Hematopoietic multipotent progenitor cell treated with erythropoietin and hydrocortisone succinate and interleukin-3 and kit ligand, for 17 days (in vitro differentiated cells): ENCODE data around the gene TMEM209.
"Not testable (repeated sequence)": the region's sequence is repeated elsewhere in the genome, so short reads cannot be mapped to it uniquely, and the experiment has no call there.

Source experiments
- DNase-seq: peaks from one replicate; pipeline ENCODE4 v3.0.0-alpha.2; 2015; ENCODE audit warnings: low spot score

The TMEM209 gene

DNA sequence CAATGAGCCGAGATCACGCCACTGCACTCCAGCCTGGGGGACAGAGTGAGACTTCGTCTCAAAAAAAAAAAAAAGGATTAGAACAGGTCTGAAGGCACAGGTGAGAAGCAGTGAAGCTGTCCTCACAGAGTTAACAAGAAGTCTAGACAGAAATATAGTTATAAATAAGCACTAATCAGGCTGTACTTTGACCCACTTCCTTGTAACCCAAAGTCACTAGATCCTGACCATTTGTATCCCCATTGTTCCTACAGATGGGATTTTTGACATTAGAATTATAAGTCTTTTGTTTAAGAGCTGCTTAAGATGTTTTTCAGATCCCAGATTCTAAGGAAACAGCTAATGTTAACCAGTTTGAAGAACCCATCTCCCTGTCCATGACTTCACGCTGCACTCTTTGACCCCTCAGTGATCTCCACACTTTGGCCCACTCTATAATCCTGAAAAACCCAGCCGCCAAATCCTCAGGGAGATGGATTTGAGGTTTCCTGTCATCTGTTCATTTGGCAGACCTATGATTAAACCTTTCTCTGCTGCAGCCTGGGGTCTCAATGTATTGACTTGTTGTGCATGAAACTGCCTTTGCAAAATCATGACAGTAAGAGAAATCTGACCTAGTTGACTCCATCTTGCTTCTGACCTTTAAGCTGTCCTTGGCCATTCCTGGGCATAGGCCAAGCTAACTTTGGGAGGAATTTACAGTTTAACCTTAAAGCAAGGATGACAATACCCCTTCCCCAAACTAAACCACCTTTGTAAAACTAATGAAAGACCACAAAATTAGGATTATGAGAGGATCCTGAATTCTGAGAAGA lies 13.8 kb upstream of the TMEM209 start:
- no peak for DNase-seq

GRCh38 chr7:130216750-130217149 lies 11.5 kb upstream of the TMEM209 start:
- no peak for DNase-seq

DNA sequence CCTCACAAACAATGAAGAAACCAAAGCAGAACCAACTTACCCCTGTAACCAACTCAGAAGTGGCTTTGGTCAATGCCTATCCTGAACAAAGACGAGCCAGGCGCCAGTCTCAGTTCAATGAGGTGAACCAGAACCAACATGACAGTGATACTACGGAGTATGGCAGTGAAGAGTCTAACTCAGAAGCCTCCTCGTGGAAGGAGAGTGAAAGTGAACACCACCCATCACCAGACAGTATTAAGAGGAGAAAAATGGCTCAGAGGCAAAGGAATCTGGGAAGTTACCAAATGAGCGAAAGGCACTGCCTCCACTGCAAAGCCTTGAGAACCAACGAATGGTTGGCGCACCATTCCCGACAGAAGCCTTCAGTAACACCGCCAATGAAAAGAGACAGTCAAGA lies 10.8 kb upstream of the TMEM209 start:
- DNase-seq: no peak

GRCh38 chr7:130213828-130214227 lies 8.6 kb upstream of the TMEM209 start:
- no peak for DNase-seq

DNA sequence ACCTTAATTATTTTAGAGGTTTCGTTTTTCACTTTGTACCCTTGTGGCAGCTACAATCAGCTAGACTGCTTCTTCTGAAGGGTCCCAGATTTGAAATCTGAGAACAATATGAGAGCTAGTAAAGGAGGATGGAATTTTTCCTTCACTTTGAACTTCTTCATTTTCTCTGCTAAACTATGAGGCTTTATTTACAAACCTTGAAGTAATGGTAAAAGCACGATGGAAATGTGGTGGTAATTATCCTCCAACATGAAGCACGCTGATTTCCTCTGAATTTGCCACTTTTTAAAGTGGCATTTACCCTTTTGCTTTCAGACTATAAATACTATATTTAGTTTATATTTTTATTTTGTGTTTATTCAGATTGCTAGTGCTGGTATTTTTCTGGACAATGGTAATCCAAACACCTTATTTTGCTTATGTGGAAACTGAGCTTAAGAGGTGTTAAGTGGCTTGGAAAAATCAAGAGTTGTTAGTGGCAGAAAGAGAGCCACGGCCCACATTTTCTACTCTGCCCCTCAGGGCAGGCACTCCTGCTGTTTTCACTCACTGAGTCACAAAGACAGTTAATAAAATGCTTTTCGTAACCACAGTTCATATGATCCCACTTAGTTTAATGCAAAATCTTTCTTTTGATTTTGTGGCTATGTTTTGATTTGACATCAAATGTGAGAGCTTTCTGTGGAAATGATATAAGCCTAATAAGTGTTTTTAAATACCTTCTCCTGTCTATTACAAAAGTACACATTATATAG lies 5.2 kb upstream of the TMEM209 start:
- no peak for DNase-seq

GRCh38 chr7:130208516-130208915 lies 3.3 kb upstream of the TMEM209 start:
- DNase-seq: no peak

- no peak for DNase-seq
Measured at GRCh38 chr7:130207642-130208041, 2.4 kb upstream of the TMEM209 start, which contains the start of gene SSMEM1. TSS of gene SSMEM1 (plus strand) at chr7:130207860. CDS start at chr7:130207911, 51 bp downstream.

GRCh38 chr7:130207033-130207432 lies 1.8 kb upstream of the TMEM209 start:
- no peak for DNase-seq

GRCh38 chr7:130201796-130202195 lies 3.4 kb downstream of the TMEM209 start:
- DNase-seq: no peak

GRCh38 chr7:130197094-130197493 lies 8.1 kb downstream of the TMEM209 start:
- DNase-seq: no peak

DNA sequence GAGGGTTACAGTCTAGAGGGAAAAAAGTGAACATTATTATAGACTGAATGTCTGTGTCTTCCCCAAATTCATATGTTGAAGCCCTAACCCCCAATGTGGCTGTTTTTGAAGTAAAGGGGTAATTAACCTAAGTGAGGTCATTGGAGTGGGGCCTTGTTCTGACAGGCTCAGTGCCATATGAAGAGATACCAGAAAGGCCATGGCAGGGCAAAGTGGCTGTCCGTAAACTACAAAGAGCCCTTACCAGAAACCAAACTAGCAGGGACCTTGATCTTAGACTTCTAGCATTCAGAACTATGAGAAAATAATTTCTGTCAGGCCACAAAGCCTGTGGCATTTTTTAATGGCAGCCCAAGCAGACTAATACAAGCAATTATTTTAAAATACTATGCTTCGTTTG lies 8.7 kb downstream of the TMEM209 start:
- DNase-seq: no peak

- no peak for DNase-seq
Measured at GRCh38 chr7:130195396-130195795, 9.8 kb downstream of the TMEM209 start.

DNA sequence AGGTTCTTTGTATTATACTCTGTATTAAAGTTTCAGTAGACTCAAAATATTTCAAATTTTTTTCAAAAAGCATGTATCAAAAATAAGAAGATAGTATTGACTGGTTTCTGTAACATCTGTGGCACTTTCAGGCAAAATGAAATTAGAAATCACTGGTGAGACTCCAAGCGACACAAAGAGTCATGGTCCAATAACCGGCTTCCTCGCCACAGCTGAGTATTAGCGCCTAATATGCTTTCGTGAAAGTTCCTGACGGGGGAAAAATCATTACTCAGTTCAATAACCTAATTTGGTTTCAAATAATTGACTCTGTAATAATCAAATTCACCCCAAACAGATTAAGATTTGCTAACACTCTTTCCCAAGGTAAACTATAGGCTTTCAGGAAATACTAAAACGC lies 13.4 kb downstream of the TMEM209 start:
- DNase-seq: no peak

DNA sequence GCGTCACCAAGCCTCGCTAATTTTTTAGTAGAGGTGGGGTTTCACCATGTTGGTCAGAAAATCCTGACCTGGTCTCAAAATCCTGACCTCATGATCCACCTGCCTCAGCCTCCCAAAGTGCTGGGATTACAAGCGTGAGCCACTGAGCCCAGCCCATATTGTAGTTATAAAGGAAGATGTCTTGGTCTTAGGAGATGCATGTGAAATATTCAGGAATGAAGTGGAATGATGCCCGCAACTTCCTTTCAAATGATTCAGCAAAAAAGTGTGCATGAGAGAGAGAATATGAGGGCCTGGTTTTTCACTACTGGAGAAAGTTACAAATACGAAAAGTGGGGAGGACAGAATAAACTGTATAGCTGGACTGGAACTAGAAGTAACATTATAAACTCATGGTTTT lies 15.9 kb downstream of the TMEM209 start:
- DNase-seq: no peak

GRCh38 chr7:130187360-130187759 lies 17.8 kb downstream of the TMEM209 start:
- no peak for DNase-seq

DNA sequence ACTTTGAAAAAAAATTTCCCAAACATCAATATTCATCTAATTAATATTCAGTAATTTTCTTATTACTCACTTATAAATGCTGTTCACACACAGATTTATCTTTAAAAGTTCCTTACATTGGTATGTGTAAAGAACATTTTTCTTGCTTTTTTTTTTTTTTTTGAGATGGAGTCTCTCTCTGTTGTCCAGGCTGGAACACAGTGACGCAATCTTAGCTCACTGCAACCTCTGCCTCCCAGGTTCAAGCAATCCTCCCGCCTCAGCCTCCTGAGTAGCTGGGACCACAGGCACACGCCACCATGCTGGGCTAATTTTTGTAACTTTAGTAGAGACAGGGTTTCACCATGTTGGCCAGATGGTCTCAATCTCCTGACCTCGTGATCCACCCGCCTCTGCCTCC lies 20.9 kb downstream of the TMEM209 start:
- not testable (repeated sequence) for DNase-seq

DNA sequence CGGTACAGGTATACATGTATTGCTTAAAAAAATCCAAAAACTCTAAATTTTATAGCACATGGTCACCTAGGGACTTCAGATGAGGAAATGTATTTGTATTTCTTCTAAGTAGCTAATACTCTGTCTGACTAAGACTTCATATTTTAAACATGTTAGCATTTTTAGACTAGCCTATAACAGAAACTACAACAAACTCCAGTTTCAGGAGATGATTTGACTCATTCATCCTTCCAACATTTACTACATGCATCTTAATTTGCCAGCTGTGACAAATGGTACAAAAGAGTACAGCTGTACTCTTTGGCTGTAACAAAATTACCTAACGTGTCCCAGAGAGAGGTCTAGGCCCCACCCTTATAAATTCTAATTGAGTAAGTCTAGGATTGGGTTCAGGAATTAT lies 22.2 kb downstream of the TMEM209 start:
- DNase-seq: no peak

- DNase-seq: no peak
Measured at GRCh38 chr7:130181263-130181605, 24.0 kb downstream of the TMEM209 start.

DNA sequence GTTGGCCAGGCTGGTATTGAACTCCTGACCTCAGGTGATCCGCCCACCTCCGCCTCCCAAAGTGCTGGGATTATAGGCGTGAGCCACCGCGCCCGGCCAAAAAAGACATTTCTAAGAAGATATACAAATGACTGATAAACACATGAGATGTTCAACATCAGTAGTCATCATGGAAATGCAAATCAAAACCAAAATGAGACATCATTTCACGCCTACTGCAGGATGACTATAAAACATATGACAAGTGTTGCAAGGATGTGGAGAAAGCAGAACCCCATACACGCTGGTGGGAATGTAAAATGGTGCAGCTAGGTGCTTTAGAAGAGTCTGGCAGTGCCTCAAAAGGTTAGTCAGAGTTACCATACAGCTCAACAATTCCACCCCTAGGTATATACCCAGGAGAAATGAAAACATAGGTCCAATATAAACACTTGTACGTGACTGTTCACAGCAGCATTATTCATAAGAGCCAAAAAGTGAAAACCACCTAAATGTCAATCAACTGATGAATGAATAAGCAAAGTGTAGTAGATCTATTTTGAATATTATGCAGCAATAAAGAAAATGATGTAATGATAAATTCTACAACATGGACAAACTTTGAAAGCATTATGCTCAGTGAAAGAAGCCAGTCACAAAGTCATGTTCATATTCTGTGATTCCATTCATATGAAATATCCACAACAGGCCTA lies 24.5 kb downstream of the TMEM209 start:
- no peak for DNase-seq

GRCh38 chr7:130179631-130180030 lies 25.6 kb downstream of the TMEM209 start:
- no peak for DNase-seq

GRCh38 chr7:130178251-130178650 lies 27.0 kb downstream of the TMEM209 start:
- no peak for DNase-seq

DNA sequence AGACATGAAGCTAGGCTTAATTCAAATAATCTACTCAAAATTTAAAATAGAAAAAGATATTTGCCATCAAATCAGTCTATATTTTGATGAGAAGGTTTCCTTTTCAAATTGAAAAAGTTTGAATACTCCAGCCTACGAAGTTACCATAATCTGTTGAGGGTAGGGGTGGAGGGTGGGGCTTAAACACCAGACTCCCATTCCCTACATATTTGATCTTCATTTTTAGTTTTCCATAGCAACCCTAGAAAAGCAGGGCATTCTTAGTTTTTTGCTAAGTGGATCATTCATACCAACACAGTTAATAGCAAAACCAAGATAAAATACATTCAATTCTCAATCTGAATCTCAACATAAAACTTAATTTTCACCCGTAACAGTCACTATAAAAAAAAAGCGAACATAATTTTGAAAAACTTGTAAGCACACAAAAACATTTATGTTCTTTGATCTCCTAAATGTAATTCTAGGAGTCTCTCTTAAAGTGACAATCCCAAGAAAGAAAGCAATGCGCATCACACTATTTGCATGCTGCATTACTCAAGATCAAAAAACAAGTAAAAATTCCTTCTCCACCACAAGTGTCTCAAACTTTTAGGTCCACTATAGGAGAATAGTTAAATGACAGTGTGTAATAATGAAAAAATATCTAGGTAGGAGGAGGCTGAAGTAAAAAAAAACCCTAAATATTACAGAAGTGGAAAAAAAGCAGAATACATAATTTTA lies 30.8 kb downstream of the TMEM209 start:
- DNase-seq: no peak
